C4-2B (cell line): ENCODE results near the gene EIF2B2.

Source experiments
- CTCF ChIP-seq: fragments of 450-650 bp; conservative IDR thresholded peaks from 2 replicates; pipeline ENCODE4 v1.5.1; 2017; ENCODE audit warnings: mild to moderate bottlenecking
- ZFX ChIP-seq: fragments of 450-650 bp; IDR thresholded peaks from 2 replicates; pipeline ENCODE4 v1.6.1; 2017

GRCh38 chr14:74962046-74962445 lies 40.7 kb upstream of the EIF2B2 start:
- TF ChIP-seq CTCF (no peak), ZFX (no peak)
